Measurements from ENCODE around the gene POP5.

GRCh38 chr12:120538281-120539156, 42.7 kb downstream of the POP5 start:
- TF ChIP-seq YY1 (IDR thresholded peaks at IDR 0.05; ENCODE audit: insufficient read depth, insufficient read length): no peak
- TF ChIP-seq ZNF274 (IDR thresholded peaks at IDR 0.05; ENCODE audit: low read depth, low read length): no peak

All from NT2/D1 (cell line).